ENCODE data around the gene FAM136A.
"Not testable (repeated sequence)": the region's sequence is repeated elsewhere in the genome, so short reads cannot be mapped to it uniquely, and the experiment has no call there.

FAM136A gene

DNA sequence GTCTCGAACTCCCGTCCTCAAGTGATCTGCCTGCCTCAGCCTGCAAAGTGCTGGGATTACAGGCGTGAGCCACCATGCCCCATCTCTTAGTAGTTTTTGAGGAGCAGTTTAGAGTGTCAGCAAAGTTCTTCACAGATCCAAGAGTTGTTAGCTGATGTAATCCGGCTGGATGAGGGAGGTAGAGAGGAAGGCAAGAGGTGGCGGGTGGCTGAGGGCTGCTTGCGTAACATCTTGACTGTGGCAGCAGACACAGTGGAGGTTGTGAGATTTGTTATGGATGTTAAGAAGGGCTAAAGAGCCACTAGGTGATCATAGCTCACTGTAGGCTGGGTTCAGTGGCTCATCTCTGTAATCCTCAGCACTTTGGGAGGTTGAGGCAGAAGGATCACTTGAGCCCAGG lies 19.5 kb upstream of the FAM136A start:
- DNase-seq (ENCODE audit: low read depth in 2 of 2): no peak
- H3K4me3 ChIP-seq (replicated peaks in 1 of 2; ENCODE audit: low read depth in 2 of 2, low read length in 2 of 2): no peak overlapping the region
- TF ChIP-seq, protein P1, sequence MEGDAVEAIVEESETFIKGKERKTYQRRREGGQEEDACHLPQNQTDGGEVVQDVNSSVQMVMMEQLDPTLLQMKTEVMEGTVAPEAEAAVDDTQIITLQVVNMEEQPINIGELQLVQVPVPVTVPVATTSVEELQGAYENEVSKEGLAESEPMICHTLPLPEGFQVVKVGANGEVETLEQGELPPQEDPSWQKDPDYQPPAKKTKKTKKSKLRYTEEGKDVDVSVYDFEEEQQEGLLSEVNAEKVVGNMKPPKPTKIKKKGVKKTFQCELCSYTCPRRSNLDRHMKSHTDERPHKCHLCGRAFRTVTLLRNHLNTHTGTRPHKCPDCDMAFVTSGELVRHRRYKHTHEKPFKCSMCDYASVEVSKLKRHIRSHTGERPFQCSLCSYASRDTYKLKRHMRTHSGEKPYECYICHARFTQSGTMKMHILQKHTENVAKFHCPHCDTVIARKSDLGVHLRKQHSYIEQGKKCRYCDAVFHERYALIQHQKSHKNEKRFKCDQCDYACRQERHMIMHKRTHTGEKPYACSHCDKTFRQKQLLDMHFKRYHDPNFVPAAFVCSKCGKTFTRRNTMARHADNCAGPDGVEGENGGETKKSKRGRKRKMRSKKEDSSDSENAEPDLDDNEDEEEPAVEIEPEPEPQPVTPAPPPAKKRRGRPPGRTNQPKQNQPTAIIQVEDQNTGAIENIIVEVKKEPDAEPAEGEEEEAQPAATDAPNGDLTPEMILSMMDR (IDR thresholded peaks at IDR 0.05; ENCODE audit: low read depth, low read length): no peak

- DNase-seq (ENCODE audit: low read depth in 2 of 2): no peak
- H3K4me3 ChIP-seq (replicated peaks in 1 of 2; ENCODE audit: low read depth in 2 of 2, low read length in 2 of 2): no peak overlapping the region
- TF ChIP-seq, protein P1 (IDR thresholded peaks at IDR 0.05; ENCODE audit: low read depth, low read length): no peak
Observed at GRCh38 chr2:70314640-70315039, 12.8 kb upstream of the FAM136A start.

- H3K4me3 ChIP-seq (replicated peaks in 1 of 2; ENCODE audit: low read depth in 2 of 2, low read length in 2 of 2): no peak overlapping the region
- TF ChIP-seq, protein P1 (IDR thresholded peaks at IDR 0.05; ENCODE audit: low read depth, low read length): no peak
- DNase-seq (ENCODE audit: low read depth in 2 of 2): no peak
Observed at GRCh38 chr2:70312560-70312959, 10.7 kb upstream of the FAM136A start.

DNA sequence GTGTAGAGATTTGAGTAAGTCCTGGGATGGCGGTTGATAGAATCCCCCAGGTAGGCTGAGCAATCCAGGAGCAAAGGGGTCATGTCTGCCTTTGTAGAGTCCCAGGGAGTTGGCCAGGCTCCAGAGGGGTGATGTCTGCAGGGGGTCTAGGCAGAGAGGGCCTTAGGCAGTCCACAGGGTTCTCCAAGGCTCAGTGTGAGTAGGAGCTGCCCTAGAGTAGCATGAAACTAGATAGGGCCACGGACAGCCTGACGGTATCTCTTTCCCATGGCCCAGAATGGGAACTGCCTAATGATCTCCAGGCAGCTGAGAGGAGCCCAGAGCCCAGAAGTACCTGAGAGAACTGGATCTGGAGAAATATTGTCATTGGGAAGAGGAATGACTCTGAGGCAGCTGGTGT lies 9.0 kb upstream of the FAM136A start:
- no peak overlapping the region for H3K4me3 ChIP-seq (replicated peaks in 1 of 2; ENCODE audit: low read depth in 2 of 2, low read length in 2 of 2)
- DNase-seq (ENCODE audit: low read depth in 2 of 2): no peak
- TF ChIP-seq, protein P1 (IDR thresholded peaks at IDR 0.05; ENCODE audit: low read depth, low read length): no peak

DNA sequence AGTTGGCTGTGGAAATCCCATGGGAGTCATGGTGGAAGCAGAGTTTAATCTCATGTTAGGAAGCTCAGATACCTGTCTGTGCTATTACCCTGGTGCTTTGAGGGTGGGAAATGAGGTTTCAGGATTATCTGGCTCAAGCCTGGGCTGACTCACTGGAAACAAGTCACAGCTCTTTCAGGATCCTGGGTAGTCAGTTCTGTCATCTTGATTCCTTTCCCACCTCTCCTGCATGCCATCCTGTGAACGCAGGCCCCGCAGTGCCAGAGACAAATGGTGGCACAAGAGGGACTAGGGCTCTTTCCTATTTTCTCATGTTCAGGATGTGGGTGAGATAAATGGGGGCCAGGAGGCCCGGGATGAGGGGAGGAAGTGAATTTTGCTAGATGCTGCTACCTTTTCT lies 3.7 kb upstream of the FAM136A start:
- H3K4me3 ChIP-seq (replicated peaks in 1 of 2; ENCODE audit: low read depth in 2 of 2, low read length in 2 of 2): no peak overlapping the region
- TF ChIP-seq, protein P1 (IDR thresholded peaks at IDR 0.05; ENCODE audit: low read depth, low read length): no peak
- no peak for DNase-seq (ENCODE audit: low read depth in 2 of 2)

DNA sequence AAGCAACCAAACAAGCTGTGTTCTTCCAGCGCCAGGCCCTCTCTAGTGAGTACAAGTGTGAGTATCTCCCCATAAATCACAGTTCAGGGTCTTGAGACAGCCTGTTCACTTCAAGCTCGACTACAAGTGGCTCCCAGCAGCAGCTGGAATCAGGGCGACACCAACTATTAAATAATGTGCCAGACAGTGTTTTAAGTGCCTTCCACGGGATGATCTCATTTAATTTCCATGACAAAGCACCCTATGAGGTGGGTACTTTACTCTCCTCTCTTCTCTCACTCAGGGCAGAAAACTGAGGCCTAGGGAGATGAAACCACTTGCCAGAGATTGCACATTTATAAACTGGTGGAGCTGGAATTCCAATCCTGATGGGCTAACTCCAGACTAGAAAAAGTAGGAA lies 2.6 kb upstream of the FAM136A start:
- TF ChIP-seq, protein P1 (IDR thresholded peaks at IDR 0.05; ENCODE audit: low read depth, low read length): no peak
- no peak for DNase-seq (ENCODE audit: low read depth in 2 of 2)
- H3K4me3 ChIP-seq (replicated peaks in 1 of 2; ENCODE audit: low read depth in 2 of 2, low read length in 2 of 2): no peak overlapping the region

GRCh38 chr2:70303186-70303585 lies 1.3 kb upstream of the FAM136A start:
- TF ChIP-seq, protein P1 (IDR thresholded peaks at IDR 0.05; ENCODE audit: low read depth, low read length): no peak
- no peak overlapping the region for H3K4me3 ChIP-seq (replicated peaks in 1 of 2; ENCODE audit: low read depth in 2 of 2, low read length in 2 of 2)
- DNase-seq (ENCODE audit: low read depth in 2 of 2): no peak

DNA sequence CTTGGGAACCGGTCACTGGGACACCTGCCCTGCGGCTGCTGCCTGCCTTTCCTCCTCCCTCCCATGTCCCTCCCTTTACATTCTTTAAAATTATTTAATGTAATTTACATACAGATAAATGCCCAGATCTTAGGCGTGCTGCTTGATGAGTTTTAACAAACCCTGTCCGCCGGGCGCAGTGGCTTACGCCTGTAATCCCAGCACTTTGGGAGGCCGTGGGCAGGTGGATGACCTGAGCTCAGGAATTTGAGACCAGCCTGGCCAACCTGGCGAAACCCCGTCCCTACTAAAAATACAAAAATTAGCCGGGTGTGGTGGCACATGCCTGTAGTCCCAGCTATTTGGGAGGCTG lies 304 bp upstream of the FAM136A start:
- not testable (repeated sequence) for DNase-seq (ENCODE audit: low read depth in 2 of 2)
- H3K4me3 ChIP-seq (replicated peaks in 1 of 2; ENCODE audit: low read depth in 2 of 2, low read length in 2 of 2): peak overlapping the region in 1 of 2 donors; percentile 92

Measured in cardiac fibroblast (primary cell).